TTC549 (cell line): ENCODE results near the gene CCDC12.
"Not testable (repeated sequence)": the region's sequence is repeated elsewhere in the genome, so short reads cannot be mapped to it uniquely, and the experiment has no call there.

ENCODE experiments used
- FAIRE-seq: peaks from 2 replicates; lab custom pipeline; 2012; peaks lifted over from hg19 to GRCh38; lab: Jason Lieb, UNC

The CCDC12 gene

GRCh38 chr3:46978985-46979944, 2.7 kb upstream of the CCDC12 start, which contains the start of gene NBEAL2:
TSS of gene NBEAL2 (plus strand) at chr3:46979666. CDS start at chr3:46979862, 196 bp downstream.
- FAIRE-seq = no peak

DNA sequence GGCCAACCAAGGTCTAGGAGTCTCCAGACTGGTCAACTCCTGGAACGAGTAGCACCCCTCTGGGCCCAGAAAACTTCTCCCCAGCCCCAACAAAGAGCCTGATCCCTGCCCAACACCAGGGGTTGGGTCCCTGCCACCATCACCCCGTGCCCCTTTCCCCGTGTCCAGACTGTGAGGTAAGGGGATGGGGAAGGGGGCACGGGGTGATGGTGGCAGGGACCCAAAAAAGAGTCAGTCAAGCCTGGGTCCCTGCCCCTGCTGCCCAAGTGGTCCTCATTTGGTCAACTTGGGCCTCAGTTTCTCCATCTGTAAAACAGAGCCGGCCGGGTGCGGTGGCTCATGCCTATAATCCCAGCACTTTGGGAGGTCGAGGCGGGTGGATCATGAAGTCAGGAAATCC, 1.8 kb upstream of the CCDC12 start:
- no peak for FAIRE-seq

- no peak for FAIRE-seq
These were observed 1.3 kb upstream of the CCDC12 start for GRCh38 chr3:46977811-46978195.

DNA sequence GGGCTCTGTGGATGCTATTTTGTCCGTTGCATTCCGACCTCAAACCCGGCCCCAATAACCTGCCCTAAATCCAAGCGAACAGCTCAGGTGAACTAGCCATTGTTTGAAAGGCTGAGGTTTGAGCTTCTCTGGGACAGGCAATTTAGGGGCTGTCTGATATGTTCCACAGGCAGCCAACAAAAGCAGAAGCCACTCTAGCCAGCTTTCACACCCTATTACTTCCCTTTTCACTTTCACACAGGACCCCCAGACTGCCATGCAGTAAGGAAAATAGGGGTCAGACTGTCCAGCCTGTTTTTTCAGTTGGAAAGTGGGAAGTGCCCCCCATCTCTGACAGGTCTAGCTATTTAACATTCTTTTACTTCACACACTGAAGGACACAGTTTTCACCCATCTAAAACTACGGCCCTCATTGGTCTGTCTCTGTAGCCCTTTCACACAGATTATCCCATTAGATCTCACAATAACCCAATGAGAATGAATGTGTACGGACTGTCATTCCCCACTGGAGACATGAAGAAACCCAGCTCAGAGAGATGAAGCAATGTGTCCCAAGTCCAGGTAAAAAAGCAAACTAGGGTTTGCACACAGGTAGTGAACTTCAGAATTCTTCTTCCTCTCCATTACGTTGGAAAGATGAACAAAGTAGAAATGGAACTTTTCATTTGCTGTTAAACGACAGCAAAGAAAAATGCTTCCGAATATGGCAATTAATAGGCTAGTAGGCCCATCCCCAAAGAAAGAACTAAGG, 1.9 kb downstream of the CCDC12 start:
- FAIRE-seq = no peak

- FAIRE-seq = no peak
These were observed 4.1 kb downstream of the CCDC12 start for GRCh38 chr3:46972396-46972795.

- no peak for FAIRE-seq
These were observed 4.8 kb downstream of the CCDC12 start for GRCh38 chr3:46971742-46972141.

DNA sequence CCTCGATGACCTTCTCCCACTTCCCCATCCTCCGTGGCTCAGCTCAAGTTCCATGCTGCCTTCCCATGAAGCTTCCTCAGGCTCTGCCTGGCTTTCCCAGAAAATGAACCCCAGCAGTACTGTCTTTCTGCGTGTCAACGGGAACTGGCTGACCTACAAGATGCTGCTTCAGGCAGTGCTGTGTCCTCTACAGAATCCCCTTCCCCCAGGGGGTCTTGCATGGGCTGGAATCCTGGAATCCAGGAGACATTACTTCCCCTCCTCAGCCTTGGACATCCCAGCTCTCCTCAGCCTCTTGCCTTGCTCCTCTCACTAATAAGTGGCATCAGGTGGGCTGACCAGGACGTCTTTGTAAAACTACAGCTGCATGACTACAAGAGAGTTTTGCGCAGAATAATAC, 5.4 kb downstream of the CCDC12 start:
- FAIRE-seq = no peak

DNA sequence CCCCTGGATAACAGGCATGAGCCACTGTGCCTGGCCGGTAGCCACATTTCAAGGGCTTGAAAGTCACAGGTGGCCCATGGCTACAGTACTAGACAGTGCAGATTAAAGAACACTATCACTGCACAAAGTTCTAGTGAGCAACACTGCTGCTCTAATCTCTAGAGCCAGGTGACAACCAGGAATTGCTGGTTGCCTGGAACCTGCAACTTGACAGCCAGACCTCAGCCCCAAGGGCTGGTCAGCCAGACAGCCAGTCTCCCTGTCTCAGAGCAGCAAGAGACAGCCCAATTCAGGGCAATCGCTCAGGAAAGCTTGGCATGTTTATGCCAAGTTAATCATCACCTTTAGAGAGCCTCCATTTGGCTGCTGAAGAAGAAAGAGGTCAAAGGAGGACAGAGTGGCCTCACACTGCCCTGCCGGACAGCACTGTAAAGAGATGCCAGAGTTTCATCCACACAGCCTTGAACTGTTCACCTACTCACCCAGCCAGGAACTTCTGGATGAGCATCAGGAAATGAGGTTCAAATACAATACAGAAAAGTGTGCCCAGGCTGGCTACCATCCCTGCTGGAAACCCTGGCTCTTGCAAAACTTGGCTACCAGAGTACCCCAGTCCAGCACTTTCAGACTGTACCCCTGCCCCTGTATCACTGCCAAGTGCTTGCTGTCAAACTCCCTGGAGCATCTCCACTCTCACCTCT, 6.0 kb downstream of the CCDC12 start:
- no peak for FAIRE-seq

DNA sequence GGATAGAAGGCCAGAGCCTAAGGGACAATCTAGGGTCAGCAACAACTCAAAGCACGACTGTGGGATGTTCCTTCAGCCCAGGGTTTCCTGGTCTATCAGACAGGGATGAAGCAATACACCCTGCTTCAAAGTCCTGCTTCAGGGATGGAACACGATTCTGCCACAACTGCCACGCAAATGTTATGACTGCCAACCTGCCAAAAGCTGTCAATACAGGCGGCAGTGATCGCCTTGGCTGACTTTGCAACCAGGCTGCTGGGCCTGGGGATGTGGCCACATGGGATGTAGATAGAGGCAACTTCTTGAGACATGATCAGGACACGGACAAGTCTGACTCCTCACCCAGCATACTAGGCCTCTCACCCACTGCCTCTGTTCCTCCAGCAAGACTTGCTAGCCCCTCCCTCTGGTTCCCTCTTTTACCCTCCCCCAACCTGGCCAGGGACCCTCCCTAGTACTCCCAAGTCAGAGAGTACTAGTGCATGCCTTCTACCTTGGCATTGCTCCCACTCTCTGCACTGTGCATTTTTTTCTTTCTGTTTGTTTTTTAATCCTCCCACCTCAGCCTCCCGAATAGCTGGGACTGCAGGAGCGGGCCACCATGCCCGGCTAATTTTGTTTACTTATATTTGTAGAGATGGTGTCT, 7.6 kb downstream of the CCDC12 start:
- no peak for FAIRE-seq

DNA sequence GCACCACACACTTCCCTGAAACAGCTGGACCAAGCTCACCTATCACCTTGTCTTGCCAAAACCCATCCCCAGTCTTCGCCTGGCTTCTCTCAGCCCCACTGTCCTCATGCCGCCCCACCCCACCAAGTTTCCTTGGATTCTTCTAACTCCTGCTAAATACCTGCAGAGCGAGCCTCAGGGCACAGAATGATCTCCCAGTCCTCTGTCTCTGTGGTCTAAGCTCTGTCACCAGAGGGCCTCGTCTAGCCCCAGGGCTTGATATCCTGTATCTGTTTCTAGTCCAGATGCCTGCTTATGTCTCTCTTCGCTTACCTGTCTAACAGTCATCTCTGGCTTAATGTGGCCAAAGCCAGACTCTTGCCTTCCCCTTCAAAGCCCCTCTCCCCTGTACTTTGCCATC, 9.7 kb downstream of the CCDC12 start:
- FAIRE-seq = no peak

DNA sequence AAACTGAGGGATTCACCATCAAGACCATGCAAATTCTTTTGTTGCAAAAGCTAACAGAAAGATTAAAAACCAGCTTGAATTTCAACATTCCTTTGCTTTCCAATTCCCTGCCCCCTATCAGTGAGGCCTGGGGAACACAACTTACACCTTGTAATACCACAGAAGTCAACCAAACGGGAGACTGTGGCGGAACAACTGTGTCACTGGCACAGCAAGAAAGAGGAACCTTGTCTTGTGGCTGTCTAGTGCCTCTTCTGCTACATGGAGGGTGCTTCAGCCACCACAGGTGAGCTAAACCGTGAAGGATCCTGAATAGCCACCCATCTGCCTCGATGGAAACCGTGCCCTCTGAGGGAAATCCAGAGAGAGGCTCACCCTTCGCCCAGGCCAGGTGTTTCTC, 11.4 kb downstream of the CCDC12 start:
- no peak for FAIRE-seq

GRCh38 chr3:46964038-46964590, 12.4 kb downstream of the CCDC12 start:
- FAIRE-seq = not testable (repeated sequence)

- FAIRE-seq = no peak
These were observed 13.6 kb downstream of the CCDC12 start for GRCh38 chr3:46962990-46963389.

DNA sequence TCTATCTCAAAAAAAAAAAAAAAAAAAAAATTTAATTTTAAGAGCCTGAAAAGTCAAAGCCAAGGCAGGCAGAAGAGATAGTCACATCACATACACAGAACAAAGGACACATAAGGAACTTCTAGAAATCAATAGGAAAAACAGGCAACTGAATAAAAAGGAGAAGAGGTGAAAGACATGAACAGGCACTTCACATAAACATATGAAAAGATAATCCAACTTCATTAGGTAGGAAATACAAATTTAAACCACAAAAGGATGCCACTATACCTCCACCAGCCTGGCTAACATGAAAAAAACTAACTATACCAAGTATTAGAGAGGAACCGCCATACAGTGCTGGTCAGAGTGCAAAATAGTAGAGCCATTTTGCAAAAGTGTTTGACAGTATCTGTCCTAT, 14.1 kb downstream of the CCDC12 start:
- FAIRE-seq = no peak

- FAIRE-seq = no peak
These were observed 15.7 kb downstream of the CCDC12 start for GRCh38 chr3:46960835-46961234.

DNA sequence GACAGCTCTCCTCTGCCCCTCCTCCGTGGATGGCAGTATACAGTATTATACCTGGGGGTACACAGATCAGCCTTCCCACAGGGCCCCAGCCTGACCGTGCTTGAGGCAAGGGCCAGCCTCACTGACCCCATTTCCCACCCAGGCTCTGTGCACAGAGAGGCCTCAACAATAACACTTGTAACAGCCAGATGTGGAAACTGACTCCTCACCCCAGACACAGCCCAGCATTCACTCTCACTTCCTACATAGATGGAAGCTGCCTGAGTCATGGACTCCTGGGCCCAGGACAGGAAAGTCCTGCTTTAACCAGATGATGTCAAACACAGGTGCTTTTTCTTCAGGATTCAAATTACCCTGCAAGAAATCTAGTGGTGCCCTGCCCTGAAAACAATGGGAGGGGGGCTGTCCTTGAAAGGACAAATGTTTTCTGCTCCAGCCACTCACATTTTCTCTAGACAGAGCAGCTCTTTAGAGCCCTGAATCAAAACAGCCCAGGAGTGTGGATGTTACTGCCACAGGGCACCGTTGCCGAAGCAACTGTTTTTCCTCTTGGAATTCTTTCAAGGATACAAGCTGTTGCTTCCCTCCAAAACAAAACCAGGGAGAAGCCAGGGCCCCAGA, 16.4 kb downstream of the CCDC12 start:
- FAIRE-seq = no peak

- no peak for FAIRE-seq
These were observed 17.4 kb downstream of the CCDC12 start for GRCh38 chr3:46959161-46959511.

DNA sequence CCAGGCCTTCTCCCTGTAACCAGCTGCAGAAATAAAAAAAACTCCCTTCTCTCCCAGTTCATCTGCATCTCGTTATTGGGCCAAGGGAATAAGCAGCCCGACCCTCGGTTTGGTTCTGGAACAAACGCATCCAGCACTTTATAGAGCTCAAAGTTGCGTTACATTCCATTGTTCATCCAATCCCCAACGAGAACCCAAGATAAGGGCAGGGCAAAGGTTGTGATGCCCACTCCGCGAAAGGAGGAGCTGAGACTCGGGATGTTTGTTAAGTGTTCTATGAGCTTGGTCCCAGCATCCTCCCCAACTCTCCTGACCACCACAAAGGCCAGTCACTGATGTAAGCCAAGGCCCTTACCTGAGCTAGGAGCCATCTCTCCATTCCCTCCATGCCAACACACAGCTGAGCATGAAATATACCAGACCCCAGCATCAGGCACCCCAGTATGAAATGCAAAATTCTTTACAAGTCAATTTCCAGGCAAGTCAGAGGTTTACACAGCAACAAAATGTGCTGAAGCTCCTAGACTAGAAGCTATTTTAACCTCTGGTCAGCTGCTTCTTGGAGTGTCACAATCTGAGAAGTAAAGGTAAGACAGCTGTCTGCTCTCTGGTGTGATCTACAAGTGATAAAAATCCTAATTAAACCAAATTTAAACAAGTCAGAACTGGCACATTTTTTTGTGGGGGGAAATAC, 17.9 kb downstream of the CCDC12 start:
- FAIRE-seq = no peak

DNA sequence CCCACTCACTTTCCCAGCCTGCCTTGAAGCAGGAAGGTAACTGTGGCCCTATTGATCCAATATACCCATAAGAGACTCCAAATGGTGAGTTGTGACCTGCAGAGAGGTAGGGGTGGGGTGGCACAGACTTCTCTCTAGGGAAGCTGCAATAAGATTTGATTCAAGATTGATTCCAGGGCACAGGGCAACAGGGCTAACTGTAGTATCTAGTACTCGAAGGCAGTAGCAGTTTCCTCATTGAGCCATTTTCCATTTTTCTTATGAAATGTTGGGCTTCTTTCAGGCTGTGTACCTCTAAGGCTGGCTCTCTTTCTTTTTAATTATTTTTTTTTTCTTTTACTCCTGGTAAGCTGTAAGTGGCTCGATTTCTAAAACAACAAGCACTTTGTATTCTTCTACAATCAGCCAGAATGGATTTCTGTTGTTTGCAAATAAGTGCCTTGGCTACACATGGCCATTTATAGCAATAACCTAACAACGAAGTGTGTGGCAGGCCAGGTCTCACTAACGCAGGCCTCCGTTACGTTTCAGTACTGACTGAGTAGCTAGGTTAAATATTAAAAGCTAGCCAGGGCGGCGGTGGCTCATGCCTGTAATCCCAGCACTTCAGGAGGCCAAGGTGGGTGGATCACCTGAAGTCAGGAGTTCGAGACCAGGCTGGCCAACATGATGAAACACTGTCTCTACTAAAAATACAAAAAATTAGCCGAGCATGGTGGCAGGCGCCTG, 19.3 kb downstream of the CCDC12 start:
- no peak for FAIRE-seq

DNA sequence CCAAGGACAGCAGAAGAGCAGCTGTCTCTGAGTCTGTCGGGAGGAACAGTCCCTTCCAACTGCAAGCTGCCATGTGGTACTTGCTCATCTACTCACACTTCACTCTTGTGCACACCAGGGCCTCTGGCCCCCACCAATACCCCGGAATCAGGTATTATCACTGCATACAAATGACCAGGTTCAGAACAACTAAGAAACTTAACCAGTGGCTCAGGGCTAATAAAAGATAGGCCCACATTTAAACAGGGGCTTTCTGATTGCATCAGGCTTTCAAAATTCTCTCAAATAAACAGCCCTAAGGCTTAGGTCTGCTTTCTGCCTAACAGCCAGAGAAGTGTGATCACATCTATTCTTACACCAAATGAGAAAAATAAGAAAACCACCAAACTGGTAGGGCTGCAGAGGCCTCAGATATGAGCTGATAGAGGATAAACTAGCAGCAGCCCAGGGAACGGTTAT, 20.7 kb downstream of the CCDC12 start:
- FAIRE-seq = no peak
